GM18519 (cell line): ENCODE results near the gene REG1B.
"Not testable (repeated sequence)": the region's sequence is repeated elsewhere in the genome, so short reads cannot be mapped to it uniquely, and the experiment has no call there.

Experiments used
- ATAC-seq: cut with Tn5 transposase; IDR thresholded peaks from one replicate; pipeline ENCODE4 v1.9.1; 2021; ENCODE audit warnings: mild to moderate bottlenecking, moderate library complexity; ENCODE audit not compliant: unreplicated experiment, low FRiP score

REG1B gene

DNA sequence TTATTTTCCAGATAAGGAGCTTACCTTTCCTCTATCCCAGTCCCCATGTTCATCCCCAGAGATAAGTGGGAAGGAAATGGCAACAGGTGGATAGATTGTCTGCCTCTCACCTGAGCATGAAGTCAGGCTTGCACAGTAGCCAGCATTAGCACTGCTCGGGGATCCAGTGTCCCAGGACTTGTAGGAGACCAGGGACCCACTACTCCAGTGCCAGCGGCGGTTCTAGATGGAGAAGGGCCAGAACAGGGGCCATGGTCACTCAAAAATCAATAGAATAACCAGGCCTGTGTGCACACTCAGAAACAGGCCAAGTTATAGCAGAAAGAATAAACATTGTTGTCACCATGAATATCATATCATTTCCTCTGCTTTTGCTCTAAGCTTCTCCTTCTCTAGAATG is 2.4 kb downstream of the REG1B start:
- ATAC-seq: no peak

- ATAC-seq: no peak
Observed at GRCh38 chr2:79084495-79085135, 3.2 kb downstream of the REG1B start.

DNA sequence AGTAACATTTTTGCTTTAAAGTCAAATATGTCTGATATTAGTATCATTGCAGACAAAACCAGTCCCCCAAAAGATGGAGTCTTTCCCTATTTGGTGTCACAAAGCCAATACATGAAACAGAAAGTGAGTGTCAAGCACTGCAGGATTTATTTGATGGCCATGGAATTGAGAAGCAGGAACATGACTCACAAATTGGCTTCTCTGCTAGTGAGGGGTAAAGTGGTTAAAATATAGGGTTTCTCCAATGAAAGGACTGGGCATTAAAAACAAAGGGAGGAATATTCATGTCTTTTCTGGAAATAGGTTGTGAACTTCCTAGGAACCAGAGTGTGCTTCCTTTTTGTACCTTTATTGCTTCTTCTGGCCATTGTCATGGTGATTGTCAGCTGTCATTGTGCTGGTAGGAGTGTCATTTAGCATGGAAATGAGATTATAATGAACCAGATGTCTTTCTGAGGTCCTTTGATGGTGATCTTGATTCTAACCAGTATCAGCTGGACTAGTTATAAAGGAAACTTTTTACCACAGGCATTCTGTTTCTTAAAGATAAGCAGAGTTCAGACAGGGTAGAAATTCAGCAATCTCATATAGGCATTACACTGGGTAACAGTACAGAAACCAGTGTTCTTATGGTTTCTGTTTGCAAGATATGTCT is 4.1 kb downstream of the REG1B start:
- no peak for ATAC-seq

DNA sequence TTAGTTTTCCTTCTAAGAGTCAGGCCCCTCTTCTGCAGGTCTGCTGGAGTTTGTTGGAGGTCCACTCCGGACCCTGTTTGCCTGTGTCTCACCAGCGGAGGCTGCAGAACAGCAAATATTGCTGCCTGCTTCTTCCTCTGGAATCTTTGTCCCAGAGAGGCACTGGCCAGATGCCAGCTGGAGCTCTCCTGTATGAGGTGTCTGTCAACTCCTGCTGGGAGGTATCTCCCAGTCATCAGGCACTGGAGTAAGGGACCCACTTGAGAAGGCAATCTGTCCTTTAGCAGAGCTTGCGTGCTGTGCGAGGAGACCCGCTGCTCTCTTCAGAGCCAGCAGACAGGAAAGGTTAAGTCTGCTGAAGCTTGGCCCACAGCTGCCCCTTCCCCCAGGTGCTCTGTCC is 4.8 kb downstream of the REG1B start:
- no peak for ATAC-seq

DNA sequence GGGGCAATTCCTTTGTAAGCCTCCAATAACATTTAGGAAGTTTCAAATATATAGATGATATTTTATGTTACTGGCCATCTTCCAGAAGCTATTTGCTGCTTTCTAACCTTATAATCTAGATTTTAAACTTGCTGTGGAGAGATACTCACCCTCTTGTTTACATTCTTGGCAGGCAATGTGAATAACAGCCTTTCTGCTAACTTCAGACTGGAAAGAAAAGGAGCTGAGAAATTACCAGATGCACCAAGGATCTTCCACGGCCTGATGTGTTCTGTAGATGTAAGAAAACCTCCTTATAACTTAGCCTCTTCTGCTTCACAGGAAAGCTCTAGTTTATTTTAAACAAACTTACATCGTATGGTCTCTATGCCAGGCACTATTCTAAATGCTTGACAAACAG is 16.7 kb downstream of the REG1B start:
- ATAC-seq: no peak

DNA sequence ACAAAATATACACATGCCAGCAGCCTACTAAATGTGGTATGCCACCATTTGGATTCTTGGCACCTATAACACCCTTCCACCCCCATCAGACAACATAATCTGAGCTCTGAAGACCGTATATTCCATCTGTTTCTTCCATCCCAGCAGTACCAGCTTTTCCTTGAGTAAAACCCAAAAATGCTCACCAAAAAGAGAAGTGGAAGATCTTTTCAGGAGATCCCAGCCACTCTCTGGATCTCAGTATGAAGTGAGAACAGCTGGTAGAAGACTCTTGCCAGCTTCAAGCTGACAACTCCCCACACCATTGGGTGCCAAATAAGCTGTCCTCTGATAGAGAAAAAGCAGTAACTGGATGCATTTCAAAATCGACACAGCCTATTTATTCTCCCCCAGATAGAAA is 22.6 kb downstream of the REG1B start:
- no peak for ATAC-seq

DNA sequence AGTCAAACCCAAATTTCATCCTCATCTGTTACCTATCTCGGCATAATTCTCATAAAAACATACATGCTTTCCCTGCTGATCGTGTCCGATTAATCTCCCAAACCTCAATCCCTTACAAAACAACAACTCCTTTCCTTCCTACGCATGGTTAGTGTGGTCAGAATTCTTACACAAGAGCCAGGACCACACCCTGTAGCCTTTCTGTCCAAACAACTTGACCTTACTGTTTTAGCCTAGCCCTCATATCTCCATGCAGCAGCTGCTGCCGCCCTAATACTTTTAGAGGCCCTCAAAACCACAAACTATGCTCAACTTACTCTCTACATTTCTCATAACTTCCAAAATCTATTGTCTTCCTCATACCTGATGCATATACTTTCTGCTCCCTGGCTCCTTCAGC is 33.0 kb downstream of the REG1B start:
- ATAC-seq: not testable (repeated sequence)

DNA sequence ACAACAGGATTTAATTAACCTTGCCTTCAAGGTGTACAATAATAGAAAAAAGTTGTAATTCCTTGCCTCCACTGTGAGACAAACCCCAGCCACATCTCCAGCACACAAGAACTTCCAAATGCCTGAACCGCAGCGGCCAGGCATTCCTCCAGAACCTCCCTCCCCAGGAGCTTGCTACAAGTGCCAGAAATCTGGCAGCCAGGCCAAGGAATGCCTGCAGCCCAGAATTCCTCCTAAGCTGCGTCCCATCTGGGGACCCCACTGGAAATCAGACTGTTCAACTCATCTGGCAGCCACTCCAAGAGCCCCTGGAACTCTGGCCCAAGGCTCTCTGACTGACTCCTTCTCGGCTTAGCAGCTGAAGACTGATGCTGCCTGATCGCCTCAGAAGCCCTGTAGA is 34.3 kb downstream of the REG1B start:
- ATAC-seq: not testable (repeated sequence)

- no peak for ATAC-seq
Observed at GRCh38 chr2:79041032-79041448, 46.8 kb downstream of the REG1B start.

DNA sequence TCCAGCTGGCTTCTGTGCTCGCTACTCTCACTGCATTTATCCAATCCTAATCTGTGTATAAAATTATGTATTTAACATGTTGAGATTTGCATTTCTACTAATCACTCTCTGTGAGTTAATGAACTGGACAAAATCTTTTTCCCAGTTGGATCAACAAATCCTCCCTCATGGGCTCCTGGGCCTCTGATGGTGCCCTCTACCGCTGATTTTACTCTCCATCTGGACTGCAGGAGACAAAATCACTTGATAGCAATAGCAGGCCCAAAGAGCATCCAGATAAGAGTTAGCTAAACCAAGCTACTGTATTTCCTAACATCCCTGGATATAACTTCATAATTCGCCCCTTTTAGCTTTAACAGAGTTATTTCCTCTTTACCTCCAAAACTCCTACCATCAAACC is 47.8 kb downstream of the REG1B start:
- no peak for ATAC-seq
